GM18867 (cell line): ENCODE measurements around the gene AK2.
"Not testable (repeated sequence)": the region's sequence is repeated elsewhere in the genome, so short reads cannot be mapped to it uniquely, and the experiment has no call there.

Experiments used
- ATAC-seq: cut with Tn5 transposase; IDR thresholded peaks from one replicate; pipeline ENCODE4 v1.9.1; 2021; ENCODE audit warnings: mild to moderate bottlenecking, moderate library complexity; ENCODE audit not compliant: unreplicated experiment

AK2 gene

DNA sequence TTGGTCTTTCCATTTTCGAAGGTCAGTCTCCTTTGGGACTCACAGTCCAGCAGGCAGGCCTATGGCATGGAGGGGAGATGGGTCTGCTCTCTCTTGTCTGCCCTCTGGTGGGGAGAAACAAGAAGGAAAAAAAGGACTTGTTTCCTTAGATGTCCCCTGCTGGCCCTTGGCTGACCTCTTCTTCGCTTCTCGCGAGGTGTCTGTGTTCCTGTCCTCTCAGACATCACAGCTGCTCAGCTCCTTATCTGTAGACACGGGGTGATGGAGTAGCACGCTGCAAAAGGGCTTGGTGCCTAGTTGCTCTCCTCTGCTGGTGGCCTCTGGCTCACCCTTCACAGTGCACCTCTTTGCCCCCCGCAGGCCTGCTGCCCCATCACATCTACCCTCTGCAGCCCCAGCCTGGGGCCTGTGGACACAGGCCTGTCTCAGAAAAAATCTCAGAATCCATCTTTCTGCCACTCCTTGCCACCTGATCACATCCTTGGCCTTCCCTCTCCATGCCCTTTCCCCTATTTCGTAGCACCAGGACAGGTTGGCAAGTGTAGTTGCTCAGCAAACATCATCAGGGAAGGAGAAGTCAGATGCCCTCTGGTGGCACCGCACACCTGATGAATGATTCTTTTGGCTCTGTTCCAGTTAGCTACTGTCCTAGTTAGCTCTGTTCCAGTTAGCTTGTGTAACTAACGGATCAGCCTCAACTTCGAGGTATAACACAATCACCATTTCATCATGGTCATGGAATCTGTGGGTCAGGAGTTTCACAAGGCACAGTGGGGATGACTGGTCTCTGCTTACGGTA, 18.7 kb upstream of the AK2 start:
- no peak for ATAC-seq

DNA sequence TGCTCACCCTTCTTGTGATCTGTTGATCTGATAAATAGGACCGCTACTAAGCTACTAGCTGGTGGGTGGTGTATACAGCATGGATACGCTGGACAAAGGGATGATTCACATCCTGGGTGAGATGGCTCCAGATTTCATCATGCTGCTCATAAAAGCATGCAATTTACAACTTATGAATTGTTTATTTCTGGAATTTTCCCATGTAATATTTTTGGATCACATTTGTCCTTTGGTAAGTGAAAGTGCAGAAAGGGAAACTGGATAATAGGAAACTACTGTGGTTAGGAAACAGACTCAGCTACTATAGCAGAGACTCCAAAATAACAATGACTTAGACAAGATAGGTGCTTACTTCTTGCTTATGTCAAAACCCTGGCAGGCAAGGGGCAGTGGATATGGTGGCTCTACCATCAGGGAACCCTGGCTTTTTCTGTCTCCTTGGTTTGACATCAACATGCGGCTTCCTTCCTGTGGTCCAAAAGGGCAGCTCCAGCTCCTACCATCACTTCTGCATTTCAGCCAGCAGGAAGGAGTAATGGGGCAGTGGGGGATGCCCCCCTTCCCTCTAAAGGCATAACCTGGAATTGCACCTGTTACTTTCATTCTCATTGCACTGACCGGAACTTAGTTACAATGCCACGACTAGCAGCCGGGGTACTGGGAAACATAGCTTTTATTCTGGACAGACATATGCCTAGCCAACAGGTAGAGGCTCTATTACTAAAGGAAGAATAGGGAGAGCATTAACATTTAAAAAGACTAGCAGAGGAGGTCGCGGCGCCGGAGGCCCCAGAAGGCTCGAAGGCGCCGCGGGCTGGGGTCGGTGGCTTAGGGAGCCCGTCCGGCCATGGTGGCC, 13.8 kb upstream of the AK2 start:
- no peak for ATAC-seq

DNA sequence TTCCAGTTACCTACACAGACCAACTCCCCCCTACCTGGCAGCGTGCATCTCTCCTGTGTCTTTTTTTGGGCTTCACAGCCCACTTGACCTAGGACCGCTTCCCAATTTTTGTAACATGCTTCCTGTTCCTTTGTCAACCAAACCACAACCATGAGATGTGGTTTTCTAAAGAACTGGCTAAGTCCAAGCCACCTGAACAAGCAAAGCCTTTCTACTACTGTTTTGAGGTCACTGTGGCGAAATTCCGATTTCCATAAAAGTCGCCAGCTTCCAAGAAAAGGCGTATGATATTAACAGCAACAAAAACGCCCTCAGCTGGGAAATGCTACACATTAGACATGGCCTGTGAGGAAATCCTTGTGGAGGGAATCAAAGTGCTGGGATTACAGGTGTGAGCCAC, 12.7 kb upstream of the AK2 start:
- ATAC-seq, result no peak

DNA sequence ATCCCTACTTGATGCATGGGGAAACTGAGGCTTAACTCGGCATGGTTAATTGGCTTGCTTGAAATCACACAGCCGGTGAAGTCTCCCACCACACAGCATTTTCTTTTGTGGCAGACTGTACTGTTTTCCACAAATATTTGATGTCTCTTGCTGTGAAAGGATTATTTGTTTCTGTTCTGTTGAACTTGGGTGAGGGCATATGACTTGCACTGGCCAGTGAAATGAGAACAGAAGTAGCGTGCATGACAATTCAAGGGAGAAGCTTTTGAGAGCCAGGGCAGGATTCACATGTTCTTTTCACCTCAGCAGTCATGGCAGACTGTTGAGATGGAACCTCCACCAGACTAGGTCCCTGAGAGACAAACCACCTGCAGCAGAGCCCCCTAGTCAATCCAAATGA, 11.7 kb upstream of the AK2 start:
- ATAC-seq, result no peak

DNA sequence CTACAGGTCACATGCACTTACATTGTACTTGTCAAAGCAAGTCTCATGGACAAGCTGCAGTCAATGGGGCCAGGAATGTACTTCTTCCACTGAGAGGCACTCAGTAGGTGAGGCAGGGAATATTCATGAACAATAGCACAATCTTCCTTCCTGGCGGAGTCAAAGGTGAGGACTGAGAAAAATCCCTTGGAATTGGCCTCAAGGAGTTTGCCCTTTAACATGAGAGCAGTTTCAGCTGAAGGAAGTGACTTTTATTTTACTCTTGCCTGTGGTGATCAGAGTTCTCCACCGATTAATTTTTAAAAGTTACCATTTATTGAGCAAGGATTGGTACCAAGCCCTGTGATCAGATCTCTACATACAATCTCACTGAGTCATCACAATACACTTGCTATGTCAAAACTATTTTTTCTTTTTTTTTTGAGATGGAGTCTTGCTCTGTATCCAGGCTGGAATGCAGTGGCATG, 11.2 kb upstream of the AK2 start:
- no peak for ATAC-seq

DNA sequence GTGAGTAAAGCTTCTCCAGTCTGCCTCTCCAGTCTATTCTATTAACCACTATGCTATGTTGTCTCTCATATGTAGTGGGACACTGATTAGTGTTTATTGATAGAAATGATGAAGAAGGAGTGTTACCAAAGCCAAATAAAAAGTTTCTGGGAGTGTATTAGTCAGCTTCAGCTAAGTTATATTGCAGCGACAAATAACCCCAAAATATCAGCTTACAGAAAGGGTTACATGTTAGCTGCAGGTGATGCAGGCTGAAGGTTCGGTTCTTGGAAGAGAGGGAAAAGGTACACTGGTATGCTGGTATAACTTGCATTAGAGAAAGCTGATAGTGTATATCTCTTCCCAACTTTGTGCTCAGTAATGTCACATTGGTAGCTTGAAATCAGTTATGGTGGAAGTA, 10.6 kb upstream of the AK2 start:
- no peak for ATAC-seq

DNA sequence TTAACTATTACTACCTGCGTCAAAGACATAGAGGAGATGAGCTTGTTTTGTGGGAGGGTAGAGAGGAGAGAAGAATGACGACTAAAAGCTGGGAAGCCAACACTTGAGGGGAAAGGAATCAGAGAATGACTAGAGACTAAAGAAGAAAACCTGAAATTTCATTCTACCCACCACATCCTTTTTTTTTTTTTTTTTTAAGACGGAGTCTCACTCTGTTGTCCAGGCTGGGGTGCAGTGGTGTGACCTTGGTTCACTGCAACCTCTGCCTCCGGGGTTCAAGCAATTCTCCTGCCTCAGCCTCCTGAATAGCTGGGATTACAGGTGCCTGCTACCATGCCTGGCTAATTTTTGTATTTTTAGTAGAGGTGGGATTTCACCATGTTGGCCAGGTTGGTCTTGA, 9.6 kb upstream of the AK2 start:
- not testable (repeated sequence) for ATAC-seq

DNA sequence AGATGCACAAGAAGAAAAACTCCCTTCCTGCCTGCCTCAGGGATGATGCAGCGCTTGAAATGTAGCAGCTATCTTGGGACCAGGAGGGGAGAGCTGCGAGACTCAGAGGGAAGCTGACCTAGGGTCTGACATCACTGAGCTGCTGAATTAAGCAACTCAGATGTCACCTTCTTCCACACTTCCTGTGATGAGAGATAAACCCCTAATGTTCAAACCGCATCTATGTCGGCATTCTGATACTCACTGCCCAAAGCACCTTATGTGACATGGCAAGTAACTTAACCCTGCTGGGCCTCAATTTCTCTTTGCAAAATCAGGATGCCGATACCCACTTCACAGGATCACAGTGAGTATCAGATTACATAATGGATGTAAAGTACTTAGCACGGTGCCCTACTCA, 9.1 kb upstream of the AK2 start:
- no peak for ATAC-seq

DNA sequence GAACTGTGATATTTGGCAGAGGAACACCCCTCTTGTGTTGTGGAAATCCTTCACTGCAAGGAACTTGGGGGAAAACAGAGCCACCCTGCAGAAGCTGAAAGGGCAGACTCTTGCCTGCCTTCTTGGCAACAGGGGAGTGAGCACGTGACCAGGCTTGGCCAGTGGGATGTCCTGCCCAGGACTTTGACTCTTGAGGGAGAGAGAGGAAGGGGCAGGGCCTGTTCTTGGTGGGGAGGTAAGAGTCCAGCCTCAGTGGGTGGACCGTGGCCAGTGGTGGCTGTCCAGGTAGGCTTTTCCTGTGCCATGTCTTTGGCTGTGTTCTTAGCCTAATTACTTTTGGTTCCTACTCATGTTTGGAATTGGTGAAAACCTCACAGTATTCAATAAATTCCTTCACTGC, 8.6 kb upstream of the AK2 start:
- ATAC-seq, result no peak

DNA sequence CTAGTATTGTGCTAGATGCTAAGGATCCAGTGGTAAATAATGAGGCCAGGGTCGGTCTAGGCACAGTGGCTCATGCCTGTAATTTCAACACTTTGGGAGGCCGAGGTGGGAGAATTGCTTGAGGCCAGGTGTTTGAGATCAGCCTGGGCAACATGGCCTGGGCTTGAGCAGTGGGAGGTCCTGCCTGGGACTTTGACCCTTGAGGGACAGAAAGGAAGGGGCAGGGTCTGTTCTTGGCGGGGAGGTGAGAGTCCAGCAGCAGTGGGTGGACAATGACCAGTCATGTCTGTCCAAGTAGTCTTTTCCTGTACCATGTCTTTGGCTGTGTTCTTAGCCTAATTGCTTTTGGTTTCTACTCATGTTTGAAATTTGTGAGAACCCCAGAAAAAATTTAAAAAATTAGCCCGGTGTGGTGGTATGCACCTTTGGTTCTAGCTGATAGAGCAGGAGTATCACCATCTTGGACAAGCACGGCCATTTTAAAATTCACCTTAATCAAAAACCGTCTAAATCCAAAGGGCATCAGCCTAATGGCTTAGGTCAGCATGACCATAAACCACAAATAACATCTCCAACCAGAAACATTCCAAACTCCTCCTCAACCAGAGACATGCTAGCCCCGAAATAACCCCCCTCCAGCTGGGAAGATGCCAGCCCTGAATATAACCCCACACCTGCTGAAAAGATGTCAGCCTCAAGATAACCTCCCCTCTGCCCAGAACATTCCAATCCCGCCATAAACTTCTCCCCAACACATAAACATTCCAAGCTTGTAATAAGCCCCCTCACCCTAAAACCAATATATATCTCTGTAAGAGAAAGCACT, 6.8 kb upstream of the AK2 start:
- ATAC-seq, result no peak

DNA sequence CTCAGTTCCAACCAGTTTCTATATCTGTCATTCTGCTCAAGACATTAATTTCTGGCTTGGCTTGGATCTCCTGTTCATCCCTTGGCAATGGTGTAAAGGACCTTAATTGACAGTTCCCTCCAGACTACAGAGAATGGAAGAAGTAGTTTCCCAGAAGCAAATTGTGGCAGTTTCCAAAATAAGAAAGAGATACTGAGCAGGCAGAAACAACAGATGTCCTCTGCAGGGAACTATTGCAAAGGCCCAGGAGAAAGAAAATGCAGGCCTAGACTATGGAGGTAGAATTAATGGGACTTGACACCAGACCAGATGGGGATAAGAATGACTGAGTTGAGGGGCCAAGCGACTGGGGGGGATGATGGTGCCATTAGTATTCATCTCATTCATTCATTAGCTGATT, 6.1 kb upstream of the AK2 start:
- ATAC-seq, result no peak

DNA sequence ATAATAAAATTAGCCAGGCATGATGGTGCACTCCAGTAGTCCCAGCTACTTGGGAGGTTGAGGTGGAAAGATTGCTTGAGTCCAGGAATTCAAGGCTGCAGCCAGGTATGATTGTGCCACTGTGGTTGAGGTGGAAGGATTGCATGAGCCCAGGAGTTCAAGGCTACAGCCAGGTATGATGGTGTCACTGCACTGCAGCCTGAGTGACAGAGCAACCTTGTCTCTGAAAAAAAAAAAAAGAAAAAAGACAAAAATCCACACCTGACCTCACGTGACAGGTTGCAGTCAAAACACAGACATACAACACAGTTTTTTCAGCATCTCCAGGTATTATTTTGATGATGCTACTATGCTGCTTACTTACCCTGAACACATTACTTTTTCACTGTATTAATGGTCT, 4.3 kb upstream of the AK2 start:
- ATAC-seq, result no peak

DNA sequence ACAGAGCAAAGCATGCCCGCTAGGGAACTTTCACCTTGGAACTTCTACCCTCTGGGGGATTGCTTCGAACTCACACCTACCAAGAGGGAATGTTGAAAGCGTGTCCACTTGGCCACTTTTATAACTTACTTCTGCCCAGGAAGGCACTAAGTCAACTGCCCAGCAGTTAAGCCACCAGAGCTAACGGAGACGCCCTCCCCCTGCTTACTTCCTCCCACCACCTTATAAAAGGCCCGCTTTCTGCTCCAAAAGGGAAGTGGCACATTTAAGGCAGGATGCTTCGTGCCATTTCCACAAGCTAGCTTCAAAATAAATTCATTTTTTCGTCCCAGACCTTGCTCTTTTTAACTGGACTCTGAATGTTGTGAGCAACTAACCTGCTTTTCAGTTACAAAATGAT, 3.2 kb upstream of the AK2 start:
- ATAC-seq, result no peak

DNA sequence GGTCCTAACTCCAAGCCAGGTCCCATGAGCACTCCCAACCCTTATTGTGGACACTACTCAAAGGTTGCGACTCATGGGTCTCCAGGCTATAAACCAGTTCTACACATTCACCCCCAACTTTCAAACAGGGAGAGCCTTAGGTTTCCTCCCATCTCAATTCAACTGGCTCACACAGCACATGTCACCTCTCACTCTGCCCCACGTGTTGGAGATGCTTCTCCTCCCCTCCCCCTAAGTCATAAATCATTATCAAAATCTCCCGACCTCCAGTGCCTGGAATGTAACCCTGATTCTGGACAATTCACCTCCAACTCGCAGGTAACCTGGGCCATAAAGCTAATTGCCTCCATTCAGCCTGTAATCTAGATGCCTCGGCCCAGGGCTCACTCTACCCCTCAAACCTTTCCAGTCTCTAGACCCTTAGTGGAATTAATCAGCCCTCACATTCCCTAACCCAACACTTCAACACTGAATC, 595 bp downstream of the AK2 start:
- ATAC-seq, result no peak

DNA sequence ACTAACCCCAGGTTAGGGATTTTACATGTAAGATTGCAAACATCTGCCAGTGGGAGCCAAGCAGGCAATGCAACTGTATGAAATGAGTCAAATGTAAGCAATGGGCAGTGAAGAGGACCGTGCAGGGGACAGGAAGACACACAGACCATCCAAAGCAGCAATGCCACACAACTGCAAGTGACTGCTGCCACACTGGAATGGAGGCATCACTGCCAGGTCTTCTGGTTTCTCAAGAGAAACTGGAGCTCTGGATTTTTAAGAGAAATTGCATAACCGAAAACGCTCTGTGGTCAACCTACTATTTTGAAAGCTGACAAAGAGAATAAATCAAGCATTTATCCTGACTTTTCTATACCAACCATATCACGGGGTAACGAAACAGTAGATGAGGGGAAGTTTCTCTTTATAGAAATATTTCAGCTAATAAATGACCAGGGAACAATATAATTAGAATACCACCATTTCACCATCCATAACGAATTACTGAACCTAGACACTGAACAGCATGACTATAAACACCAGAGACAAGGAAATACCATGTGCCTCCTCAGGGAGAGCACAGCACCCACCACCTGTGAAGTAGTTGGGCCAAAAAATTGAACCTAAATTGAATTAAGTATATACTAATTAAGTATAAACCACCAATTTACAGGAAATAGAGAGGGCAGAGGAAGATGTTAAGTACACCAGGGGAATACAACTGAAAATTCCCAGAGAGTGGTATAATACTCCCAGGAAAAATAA, 4.4 kb downstream of the AK2 start:
- ATAC-seq, result no peak

DNA sequence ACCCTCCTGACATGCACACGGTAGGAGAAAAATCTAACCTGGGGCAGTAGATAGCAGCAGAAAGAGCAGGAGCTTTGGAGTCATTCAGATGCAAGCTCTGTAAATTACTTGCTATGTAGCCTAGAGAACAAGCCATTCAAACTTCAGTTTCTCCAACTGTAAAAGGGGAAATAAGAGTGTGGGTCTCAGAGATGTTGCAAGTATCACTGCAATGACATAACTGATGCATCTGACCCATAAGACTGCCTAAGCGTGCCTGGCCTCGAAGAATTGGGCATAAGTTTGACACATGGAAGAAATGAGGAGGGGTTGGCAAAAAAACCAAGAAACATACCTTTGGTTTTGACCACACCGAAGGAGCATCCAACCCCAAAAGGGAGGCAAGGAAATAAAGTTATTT, 5.2 kb downstream of the AK2 start:
- ATAC-seq, result no peak

DNA sequence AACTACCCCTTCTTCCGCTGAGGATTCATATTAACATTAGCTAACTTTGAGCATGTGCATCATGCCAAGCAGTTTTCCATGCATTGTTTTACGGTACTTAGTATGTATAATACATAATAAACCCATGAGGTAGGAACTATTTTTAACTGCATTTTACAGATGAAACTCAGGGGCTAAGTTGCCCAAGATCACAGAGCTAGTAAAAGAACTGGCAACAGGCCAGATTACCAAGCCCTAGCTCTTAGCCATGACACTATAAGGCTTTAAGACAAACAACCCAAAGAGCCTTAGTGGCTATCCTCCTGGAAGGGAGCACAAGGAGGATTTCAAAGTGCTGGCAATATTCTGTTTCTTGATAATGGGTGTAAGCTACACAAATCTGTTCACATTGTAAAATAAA, 6.1 kb downstream of the AK2 start:
- no peak for ATAC-seq

DNA sequence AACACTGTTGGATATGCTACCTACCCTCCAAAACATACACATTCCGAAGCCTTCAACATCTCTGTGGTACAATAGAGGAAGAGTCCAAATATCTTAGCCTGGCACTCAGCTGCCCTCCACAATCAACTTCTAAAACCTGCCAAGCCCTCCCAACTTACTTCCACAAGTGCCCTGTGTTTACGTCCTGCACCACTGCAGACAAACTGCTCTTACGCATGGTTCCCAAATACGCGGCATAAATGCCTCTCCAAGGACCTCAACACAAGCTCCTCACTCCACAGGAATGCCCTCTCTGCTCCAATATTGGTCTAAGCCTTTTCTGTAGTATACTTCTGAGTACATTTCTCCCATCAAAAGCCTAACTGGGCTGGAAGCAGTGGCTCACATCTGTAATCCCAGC, 6.8 kb downstream of the AK2 start:
- ATAC-seq, result no peak

DNA sequence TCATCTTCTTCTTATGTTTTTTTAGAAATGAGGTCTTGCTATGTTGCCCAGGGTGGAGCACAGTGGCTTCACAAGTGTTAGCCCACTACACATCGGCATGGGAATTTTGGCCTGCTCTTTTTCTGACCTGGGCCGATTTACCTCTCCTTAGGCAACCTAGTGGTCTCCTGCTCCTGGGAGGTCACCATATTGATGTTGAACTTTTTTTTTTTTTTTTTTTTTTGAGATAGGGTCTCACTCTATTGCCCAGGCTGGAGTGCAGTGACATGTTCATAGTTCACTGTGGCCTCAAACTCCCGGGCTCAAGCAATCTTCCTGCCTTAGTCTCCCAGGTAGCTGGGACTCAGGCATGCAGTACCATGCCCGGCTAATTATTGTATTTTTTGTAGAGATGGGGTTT, 7.5 kb downstream of the AK2 start:
- ATAC-seq, result no peak

DNA sequence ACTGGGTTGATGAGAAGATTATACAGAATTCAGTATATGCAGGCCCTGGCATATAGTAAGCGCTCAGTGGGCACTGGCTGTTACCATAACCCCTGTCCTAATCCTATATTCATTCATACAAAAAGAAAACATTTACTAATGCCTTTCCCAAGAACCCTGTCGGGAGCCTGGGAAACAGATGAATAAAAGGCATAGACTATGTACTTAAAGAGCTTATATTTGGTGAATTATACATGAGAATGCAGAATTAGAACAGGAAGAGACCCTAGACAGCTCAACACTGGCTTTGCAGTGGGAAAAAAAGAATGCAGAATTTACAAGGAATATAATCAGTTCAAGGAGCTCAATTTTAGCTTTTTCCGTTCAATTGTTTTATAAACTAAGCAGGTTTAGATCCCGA, 10.9 kb downstream of the AK2 start:
- ATAC-seq, result no peak

DNA sequence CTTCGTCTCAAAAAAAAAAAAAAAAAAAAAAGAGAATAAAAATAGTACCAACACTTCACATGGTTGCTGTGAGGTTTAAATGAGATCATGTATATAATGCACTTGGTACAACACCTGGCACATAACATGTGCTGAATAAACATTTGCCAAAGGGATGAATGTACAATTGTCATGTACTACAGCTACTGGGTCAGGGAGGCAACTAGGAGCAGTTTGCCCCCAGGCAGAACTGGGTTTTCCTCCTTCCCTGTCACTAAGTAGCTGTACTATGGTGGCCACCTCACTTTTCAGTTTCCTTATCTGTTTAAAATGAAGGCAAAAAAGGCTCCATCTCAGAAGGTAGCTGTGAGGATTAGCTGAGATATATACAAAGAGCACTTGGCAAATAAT, 11.5 kb downstream of the AK2 start:
- ATAC-seq, result no peak
